ES-I3 (cell line): Measurements from ENCODE around the gene OVCA2.

Experiments used
- H3K36me3 ChIP-seq: 2 replicates; pipeline ENCODE4 v1.6.1; 2013; ENCODE audit warnings: mild to moderate bottlenecking, low read length, control low read depth, moderate library complexity; ENCODE audit not compliant: insufficient read depth
- H3K4me1 ChIP-seq: 2 replicates; pipeline ENCODE4 v1.6.1; 2013; ENCODE audit warnings: mild to moderate bottlenecking, control low read depth, low read length; ENCODE audit not compliant: insufficient read depth
- H3K9ac ChIP-seq: 2 replicates; pipeline ENCODE4 v1.6.1; 2013; ENCODE audit warnings: low read depth, mild to moderate bottlenecking, low read length, moderate library complexity
- H3K9me3 ChIP-seq: 2 replicates; pipeline ENCODE4 v1.6.1; 2013; ENCODE audit warnings: mild to moderate bottlenecking, low read length, moderate library complexity; ENCODE audit not compliant: control insufficient read depth, insufficient read depth

OVCA2 gene

DNA sequence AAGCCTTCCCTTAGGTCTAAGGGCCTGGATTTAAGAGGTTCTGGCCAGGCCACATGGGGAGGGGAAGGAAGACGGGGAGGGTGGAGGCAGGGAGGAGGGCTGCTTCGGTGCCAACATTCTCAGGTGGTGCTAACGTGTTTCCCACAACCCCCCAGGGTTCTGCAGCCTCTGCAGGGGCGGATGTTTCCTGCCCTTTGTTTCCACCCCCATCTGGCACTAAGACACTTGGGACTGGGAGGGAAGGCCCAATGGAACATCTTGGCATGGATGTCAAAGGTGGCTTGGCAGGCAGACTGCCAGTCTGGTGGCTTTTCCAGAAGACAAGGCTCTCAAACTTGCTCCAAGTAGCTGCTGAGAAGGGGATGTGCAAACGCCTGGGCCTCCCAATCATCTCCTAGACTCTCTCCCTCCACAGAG is 25.8 kb downstream of the OVCA2 start:
- Histone ChIP-seq H3K4me1 (peaks cover 23% of the 10 kb centered on the region), H3K9ac (no peak overlapping the region), H3K36me3 (no peaks in the 10 kb centered on the region), H3K9me3 (no peaks in the 10 kb centered on the region)

DNA sequence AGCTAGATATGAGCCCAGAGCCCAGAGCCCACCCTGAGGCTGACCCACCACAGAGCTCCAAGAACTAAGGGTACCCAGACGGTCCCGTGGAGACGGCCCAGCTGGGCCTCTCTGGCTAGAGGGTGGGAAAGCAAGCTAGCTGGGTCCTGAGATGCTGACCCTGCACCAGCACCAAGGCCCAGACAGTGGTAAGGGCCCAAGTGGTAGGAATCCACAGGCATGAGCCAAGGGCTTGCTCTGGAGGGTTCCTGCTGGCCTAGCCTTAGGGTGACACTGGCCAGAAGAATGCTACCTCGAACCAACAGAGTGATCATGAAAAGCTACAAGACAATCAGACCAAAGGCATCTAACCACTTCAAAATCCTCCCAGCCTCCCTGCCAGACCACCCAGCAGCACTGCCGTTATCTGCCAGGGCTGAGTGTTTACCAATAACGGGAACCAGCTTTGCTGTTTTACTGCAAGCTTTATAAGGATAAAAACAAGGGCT is 26.3 kb downstream of the OVCA2 start:
- Histone ChIP-seq H3K36me3 (no peaks in the 10 kb centered on the region), H3K4me1 (peaks cover 19% of the 10 kb centered on the region), H3K9ac (no peak overlapping the region), H3K9me3 (no peaks in the 10 kb centered on the region)

DNA sequence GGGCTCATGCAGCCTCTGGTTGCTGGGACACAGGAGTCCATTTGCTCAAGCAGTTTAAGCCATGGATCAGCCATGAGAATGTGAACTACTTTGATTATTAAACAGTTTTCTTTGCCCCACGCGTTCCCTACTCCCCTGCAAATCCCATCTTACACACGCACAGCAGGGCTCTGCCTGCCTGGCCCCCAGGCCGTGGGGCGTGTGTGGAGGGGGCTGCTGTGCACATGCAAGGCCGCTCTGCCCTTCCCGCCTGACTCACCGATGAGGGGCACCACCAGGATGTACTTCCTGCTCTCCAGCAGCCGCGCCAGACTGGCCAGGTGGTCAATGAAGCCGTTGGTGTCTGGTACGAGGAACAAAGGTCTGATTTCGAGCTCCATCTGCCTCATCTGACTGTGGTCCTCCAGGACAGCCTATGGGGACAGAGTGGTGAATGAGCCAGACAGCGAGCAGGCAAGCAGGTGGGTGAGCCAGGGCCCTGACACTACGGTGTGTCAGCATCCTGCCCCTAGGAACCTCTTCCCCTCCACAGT is 26.8 kb downstream of the OVCA2 start:
- Histone ChIP-seq H3K9ac (no peak overlapping the region), H3K9me3 (no peaks in the 10 kb centered on the region), H3K4me1 (peaks cover 14% of the 10 kb centered on the region), H3K36me3 (no peaks in the 10 kb centered on the region)

DNA sequence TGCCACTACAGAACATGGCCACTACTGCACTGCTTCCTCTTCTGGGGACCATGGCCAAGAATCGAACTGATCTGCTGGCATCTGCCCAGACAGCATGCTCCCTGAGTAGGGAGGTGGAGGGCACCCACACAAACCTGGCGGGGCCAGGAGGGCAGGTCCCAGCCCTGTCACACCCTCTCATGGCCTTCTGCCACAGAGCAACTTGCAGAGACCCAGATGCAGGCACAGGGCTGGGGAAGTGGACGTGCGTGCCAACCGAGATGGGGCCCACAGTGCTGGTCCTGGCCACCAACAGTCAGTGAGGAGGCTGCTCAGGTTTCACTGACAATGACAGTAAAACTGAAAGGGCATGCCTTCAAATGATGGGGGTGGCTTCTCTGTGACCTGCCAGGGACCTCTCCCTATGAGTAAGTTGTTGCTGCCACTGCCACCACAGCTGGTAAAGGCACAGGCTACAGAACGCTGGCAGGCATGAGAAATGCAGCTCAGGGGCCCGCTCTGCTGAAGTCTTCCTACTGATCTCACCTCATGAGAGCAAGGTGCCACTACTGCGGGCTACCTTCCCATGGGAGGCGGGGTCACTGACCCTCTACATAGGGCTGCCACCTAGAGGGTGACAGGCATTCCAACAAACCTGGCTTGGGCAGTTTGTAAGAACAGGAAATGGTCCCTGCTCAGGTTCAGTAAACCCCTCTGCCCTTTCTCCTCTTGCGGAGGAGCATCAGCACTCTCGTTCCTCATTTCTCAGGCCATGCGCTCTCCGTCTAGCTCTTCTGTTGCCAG is 28.6 kb downstream of the OVCA2 start:
- Histone ChIP-seq H3K9me3 (no peaks in the 10 kb centered on the region), H3K4me1 (peaks cover 10% of the 10 kb centered on the region; the same call in 1 of the 2 replicates), H3K9ac (no peak overlapping the region), H3K36me3 (no peaks in the 10 kb centered on the region)

GRCh38 chr17:2071024-2071385 is 29.2 kb downstream of the OVCA2 start:
- H3K36me3 ChIP-seq, result no peaks in the 10 kb centered on the region
- H3K9ac ChIP-seq, result no peak overlapping the region
- H3K9me3 ChIP-seq, result no peaks in the 10 kb centered on the region
- H3K4me1 ChIP-seq, result peaks cover 10% of the 10 kb centered on the region; the same call in 1 of the 2 replicates

DNA sequence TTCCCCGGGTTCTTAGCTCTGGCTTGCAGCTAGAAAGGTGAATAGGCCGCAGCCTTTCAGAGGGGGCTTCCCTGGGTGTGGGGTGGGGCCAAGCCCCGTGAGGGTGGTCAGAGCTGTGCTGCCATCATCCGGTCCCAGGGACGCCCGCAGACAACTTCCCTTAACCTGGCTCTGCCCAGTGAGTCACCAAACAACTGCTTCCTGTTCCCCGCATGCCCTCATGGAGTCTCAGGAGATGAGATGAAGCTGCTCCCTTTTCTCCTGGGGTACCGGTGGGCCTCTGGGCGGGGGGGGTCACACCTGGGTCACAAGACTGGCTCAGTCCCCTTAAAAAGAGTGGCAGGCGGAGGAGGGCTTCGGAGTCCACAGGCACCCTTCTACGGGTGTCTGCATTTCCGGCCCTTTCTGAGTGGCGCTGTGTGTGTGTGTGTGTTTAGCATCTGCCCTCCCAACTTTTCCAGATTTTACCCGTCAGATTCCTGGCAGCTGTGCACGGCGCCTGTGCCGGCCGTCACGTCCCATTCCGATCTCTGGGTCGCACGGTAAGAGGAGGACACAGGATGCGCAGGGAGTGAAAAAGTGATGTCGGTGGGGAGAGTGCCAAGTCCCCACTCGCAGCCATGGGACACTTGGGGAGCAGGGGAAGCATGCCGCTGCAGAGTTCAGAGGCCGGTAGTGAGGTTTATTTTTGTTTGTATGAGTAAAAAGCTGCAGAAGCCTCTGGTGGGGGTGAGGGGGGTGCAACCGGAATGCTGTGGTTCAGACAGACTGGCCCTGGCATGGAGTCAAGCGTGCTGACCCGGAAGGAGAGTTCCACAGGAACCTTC is 29.8 kb downstream of the OVCA2 start:
- Histone ChIP-seq H3K9ac (no peak overlapping the region), H3K36me3 (no peaks in the 10 kb centered on the region), H3K9me3 (no peaks in the 10 kb centered on the region), H3K4me1 (peaks cover 10% of the 10 kb centered on the region; the same call in 1 of the 2 replicates)

GRCh38 chr17:2074919-2075318 is 33.1 kb downstream of the OVCA2 start:
- Histone ChIP-seq H3K9me3 (no peaks in the 10 kb centered on the region), H3K36me3 (no peaks in the 10 kb centered on the region), H3K9ac (no peak overlapping the region), H3K4me1 (peaks cover 5% of the 10 kb centered on the region; the same call in 1 of the 2 replicates)

DNA sequence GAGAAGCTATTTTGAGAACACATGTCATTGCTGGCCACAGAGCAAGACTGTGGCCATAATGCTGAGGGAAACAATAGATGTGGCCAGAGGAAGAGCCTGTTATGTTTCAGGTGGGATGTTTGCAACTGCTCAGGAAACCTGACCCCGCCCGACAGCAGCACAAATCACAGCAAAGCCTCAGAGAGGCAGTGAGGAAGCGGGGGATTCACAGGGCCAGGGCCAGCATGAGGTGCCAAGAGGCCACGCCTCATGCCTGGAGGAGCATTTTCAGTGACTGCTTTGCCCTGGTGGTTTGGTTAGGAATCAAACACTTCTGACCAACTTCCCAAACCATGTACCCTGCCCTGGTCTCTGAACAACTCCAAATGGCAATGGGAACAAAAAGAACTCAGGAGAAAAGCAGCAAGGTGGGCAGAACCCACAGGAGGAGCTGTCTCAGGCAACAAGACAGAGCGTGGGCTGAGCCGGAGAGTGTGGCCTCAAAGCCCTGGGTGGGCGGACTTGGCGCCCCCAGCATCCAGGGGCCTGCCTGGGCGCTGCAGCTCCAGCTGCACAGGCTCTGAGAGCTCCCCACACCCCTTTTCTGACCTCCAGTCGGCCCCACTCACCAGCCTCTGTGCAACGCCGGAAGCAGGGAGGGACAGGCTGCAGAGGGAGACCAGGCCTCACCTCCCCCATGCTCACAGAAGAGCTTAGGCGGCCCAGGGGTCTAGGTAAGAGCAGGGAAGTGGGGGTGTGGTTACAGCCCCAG is 33.7 kb downstream of the OVCA2 start:
- peaks cover 5% of the 10 kb centered on the region; the same call in 1 of the 2 replicates for H3K4me1 ChIP-seq
- H3K9me3 ChIP-seq, result no peaks in the 10 kb centered on the region
- H3K9ac ChIP-seq, result no peak overlapping the region
- no peaks in the 10 kb centered on the region for H3K36me3 ChIP-seq

DNA sequence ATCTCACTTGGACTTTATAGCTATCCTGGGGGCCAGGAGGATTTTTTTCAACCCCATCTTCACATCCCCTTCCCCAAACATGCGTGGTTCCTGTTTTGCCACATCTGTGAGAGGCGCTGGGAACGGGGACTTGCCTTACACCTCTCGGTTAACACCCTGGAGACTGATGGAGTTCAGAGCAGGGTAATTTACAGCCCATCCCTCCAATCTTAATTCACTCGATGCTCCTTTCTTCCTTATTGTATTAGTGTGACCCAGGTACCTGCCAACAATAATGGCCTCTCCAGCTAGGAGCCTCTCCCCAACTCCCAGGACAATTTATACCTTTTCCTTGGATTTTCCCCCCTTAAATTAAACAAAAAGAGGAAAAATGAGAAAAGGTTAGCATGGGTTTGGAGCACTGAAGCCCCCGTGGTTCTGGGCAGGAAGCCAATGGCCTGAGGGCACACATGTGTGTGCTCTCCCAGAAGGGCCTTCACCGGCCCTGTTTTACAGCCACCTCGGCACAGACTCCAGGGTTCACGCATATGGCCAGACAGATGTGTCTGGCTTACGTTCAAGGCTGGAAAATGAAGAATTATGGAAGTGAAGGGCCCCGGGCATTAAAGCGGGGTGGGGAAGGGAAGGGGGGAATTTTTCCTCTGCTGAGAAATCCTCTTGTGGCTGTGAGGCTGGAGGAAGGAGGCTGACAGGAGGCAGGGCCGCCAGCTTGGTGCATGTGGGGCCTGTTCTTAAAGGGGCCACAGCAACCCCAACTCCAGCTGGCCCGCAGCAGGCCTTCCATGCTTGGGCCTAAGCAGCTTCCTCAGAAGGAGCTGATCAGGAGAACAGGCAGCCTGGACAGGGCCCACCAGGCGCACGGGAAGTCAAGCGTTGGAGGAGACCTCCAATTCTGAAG is 34.5 kb downstream of the OVCA2 start:
- Histone ChIP-seq H3K9ac (no peak overlapping the region), H3K4me1 (no peaks in the 10 kb centered on the region), H3K36me3 (no peaks in the 10 kb centered on the region), H3K9me3 (no peaks in the 10 kb centered on the region)

GRCh38 chr17:2077040-2077439 is 35.2 kb downstream of the OVCA2 start:
- H3K36me3 ChIP-seq, result no peaks in the 10 kb centered on the region
- H3K9ac ChIP-seq, result no peak overlapping the region
- H3K9me3 ChIP-seq, result no peaks in the 10 kb centered on the region
- H3K4me1 ChIP-seq, result no peaks in the 10 kb centered on the region

DNA sequence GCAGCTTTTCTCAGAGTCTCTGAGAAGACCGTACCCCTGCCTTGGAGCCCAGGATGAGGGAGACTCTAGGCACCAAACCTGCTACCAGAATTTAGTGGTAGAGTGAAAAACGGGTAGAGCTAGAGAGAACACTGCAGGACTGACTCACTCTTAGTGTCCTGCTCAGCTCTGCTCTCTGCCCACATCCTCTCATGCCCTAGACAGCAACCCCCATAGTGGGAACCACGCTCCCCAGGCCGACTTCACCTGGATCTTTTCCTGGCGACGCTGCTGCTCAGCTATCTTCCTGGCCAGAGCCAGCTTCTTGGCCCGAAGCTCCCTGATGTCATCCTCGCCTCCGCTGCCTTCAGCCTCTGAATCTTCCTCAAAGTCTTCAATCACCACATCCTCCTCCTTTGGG is 39.7 kb downstream of the OVCA2 start:
- Histone ChIP-seq H3K36me3 (no peaks in the 10 kb centered on the region), H3K9ac (no peak overlapping the region), H3K9me3 (no peaks in the 10 kb centered on the region), H3K4me1 (peaks cover 9% of the 10 kb centered on the region; the same call in 1 of the 2 replicates)

DNA sequence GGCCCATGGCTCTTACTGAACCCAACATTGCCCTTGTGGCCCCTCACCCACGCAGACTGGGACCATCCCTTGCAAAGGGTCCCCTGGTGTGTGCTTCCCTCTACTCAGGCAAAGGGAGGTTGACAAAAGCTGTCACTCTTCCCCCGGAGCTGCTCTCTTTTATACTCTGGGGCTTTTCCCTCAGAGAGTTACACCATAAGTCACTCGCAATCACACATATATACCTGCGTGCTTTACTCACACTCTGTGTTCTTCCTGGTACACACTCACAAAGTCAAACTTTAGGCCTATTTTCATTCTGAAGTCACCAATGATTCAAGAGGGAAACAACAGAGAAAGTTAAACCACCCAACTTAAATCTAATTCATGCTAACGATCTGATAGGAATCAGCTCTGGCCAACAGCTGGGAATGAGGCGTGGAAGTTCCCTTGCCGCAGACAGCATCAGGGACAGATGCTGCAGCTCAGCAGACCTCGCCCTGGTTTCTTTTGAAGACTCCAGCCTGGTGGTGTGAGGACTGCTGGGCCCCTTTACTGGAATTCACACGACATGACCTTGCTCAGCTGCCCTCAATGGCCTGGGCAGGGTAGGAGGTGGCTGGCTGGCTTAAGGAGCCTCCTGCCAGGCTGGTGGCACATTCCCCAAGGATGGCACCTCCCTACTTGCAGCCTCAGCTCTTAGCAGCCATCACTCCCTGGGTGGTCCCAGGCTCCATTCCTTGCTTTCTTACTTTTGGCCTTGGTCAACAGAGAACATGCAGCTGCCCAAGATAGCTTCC is 40.4 kb downstream of the OVCA2 start:
- H3K36me3 ChIP-seq, result no peaks in the 10 kb centered on the region
- H3K9ac ChIP-seq, result no peak overlapping the region
- H3K4me1 ChIP-seq, result peaks cover 9% of the 10 kb centered on the region; the same call in 1 of the 2 replicates
- H3K9me3 ChIP-seq, result no peaks in the 10 kb centered on the region

DNA sequence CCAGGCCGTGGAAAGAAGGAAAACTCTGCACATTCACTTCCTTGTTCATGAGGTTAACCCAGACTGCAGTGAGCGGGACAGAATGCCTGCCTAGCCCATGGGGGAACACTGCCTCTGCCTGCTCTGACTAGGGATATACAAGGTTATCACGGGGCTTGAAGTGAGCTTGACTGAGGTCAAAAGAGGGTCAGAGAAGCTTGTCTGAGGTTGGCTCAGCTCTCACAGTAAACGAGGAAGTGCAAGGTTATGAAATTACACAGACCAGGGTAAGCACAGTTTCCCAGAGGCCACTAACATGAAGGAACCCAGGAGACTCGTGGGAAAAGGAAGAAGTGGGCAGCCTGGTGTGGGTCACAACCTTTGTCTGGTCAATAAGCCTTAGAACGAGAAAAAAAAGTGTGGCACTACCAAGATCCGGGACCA is 41.8 kb downstream of the OVCA2 start:
- H3K36me3 ChIP-seq, result no peaks in the 10 kb centered on the region
- no peak overlapping the region for H3K9ac ChIP-seq
- no peaks in the 10 kb centered on the region for H3K9me3 ChIP-seq
- H3K4me1 ChIP-seq, result peaks cover 9% of the 10 kb centered on the region; the same call in 1 of the 2 replicates
